Thymus (tissue), 11 donors: ENCODE measurements around the gene ENAH. TPM values are rescaled to one million over a fixed set of nuclear protein-coding genes. Genes with fewer than 3 reads are reported as not detected.

Experiments used
- DNase-seq, 9 donors: peaks; one replicate each; pipeline ENCODE4 v3.0.0-alpha.2; 2013; ENCODE audit warnings: low spot score in 9 of 9, low read depth in 6 of 9, missing footprints in 1 of 9
- H3K27ac ChIP-seq, 2 donors: one replicate each; pipeline ENCODE4 v1.5.1; 2013; ENCODE audit warnings: control low read depth in 1 of 2, low read depth in 1 of 2, low read length in 1 of 2, mild to moderate bottlenecking in 1 of 2, moderate library complexity in 1 of 2
- H3K27me3 ChIP-seq, 2 donors: one replicate each; pipeline ENCODE4 v1.5.1; 2013; ENCODE audit warnings: low read length in 1 of 2; ENCODE audit not compliant: control insufficient read depth in 2 of 2, insufficient read depth in 1 of 2
- H3K36me3 ChIP-seq, 2 donors: one replicate each; pipeline ENCODE4 v1.5.1; 2013; ENCODE audit warnings: low read length in 1 of 2, mild to moderate bottlenecking in 1 of 2, moderate library complexity in 1 of 2; ENCODE audit not compliant: control insufficient read depth in 2 of 2, insufficient read depth in 2 of 2
- H3K4me1 ChIP-seq, 2 donors: one replicate each; pipeline ENCODE4 v1.5.1; 2013; ENCODE audit warnings: low read length in 2 of 2; ENCODE audit not compliant: control insufficient read depth in 2 of 2, insufficient read depth in 2 of 2
- H3K4me3 ChIP-seq, 2 donors: one replicate each; pipeline ENCODE4 v1.5.1; 2013; ENCODE audit warnings: low read length in 2 of 2, control low read depth in 1 of 2, mild to moderate bottlenecking in 1 of 2
- H3K9me3 ChIP-seq, 2 donors: one replicate each; pipeline ENCODE4 v1.5.1; 2013; ENCODE audit warnings: low read length in 1 of 2, mild to moderate bottlenecking in 1 of 2; ENCODE audit not compliant: control insufficient read depth in 2 of 2, insufficient read depth in 1 of 2
- WGBS: extraction: QIAGEN DNeasy Blood & Tissue Kit; methylation state at CpG from one replicate; pipeline ENCODE4 v1.1.7; 2013; 5-methylcytosine and 5-hydroxymethylcytosine counted together
- polyA plus RNA-seq: library from polyadenylated mRNA; stranded (reverse); fragments of 200-250 nt; gene quantifications from one replicate; pipeline ENCODE4 v1.2.3, GENCODE V29; 2013
- total RNA-seq: library from RNA; stranded (reverse); fragments of 120-200 nt; gene quantifications from one replicate; pipeline ENCODE4 v1.2.4, GENCODE V29; 2013
- donor health status: healthy.

Gene ENAH
- total and polyA plus RNA-seq, 2 donors = 18.3 to 19.5 TPM

DNA sequence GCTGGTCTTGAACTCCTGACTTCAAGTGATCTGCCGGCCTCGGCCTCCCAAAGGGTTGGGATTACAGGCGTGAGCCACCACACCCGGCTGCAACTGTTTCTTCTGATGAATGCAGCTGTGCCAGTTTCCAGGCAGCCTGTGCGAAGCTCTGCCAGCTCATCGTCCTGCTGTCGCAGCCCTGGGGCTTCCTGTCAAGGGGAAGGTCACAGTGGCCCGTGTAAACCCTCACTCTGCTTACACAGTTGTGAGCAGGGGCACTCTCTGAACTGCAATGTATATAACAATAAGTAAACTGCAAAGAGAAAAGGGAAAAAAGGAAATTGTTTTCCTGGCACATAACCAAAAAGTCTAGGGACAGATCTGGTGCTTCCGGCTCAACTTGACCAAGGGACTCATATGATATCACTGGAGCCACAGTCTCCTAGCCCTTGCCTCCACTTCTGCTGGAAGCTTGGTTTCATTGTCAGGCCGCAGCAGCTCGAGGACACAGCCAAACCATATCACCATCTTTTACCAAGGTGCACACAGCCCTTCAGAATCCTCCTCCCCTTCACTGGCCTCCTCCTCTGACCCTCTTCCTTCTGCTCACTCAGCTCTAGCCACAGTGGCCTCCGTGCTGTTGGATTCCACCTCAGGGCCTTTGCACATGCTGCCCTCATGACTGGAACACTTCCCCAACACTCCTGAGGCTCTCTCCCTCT lies 202.3 kb downstream of the ENAH start:
- peak in 1 of 9 donors; percentile 44 for DNase-seq
- WGBS = 77% methylated on average over 12 of the region's 12 CpGs
- no peaks in the 10 kb centered on the region for H3K27me3 ChIP-seq
- H3K9me3 ChIP-seq = peaks cover 0 to 7% of the 10 kb centered on the region in 2 donors
- H3K4me1 ChIP-seq = peaks cover 25 to 43% of the 10 kb centered on the region in 2 donors
- no peak overlapping the region for H3K4me3 ChIP-seq
- H3K36me3 ChIP-seq = no peaks in the 10 kb centered on the region
- no peak overlapping the region for H3K27ac ChIP-seq

DNA sequence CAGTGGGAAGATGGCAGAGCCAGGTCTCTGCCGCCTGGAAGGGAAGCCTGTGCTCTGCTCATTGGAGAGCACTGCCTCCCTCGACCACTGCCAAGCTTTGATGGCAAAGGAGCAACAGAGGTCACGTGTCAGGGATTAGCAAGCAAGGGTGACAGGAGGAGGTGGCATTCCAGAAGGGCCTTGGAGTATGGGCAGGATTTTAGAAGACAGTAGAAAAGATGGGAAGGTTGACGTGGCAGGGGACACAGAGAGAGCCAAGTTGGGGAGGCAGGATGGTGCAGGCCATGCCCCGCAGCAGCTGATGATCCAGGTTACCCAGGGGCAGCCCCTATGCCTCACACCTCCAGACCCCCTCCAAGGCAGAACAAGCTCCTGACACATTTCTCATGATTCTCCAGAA lies 203.1 kb downstream of the ENAH start:
- no peak overlapping the region for H3K27ac ChIP-seq
- H3K36me3 ChIP-seq = no peaks in the 10 kb centered on the region
- H3K4me3 ChIP-seq = no peak overlapping the region
- peaks cover 0 to 15% of the 10 kb centered on the region in 2 donors for H3K9me3 ChIP-seq
- DNase-seq = no peak
- H3K4me1 ChIP-seq = peaks cover 29 to 51% of the 10 kb centered on the region in 2 donors
- H3K27me3 ChIP-seq = no peaks in the 10 kb centered on the region
- WGBS = 98% methylated on average over 5 of the region's 5 CpGs

DNA sequence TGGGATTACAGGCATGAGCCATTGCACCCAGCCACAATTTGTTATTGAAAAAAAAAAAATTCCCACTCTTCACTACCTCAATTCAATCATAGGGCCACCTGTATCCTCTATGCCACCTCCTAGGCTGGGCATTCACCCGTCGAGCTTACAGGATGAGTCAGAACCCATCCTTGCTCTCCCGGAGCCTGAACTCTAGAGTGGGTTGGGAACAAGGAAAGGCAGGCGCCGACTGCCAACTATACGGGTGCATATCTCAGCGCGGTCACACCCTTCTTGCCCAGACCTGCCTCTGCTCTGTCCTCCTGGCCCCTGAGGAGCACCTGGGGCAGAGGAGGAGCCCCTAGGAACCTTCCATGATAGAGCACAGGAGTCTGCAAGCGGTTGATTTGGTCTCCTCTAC lies 203.7 kb downstream of the ENAH start:
- Histone ChIP-seq H3K36me3 (no peaks in the 10 kb centered on the region), H3K4me1 (peaks cover 27 to 54% of the 10 kb centered on the region in 2 donors), H3K4me3 (no peak overlapping the region), H3K9me3 (peaks cover 0 to 15% of the 10 kb centered on the region in 2 donors), H3K27me3 (no peaks in the 10 kb centered on the region), H3K27ac (no peak overlapping the region)
- no peak for DNase-seq
- 94% methylated on average over 9 of the region's 9 CpGs for WGBS

DNA sequence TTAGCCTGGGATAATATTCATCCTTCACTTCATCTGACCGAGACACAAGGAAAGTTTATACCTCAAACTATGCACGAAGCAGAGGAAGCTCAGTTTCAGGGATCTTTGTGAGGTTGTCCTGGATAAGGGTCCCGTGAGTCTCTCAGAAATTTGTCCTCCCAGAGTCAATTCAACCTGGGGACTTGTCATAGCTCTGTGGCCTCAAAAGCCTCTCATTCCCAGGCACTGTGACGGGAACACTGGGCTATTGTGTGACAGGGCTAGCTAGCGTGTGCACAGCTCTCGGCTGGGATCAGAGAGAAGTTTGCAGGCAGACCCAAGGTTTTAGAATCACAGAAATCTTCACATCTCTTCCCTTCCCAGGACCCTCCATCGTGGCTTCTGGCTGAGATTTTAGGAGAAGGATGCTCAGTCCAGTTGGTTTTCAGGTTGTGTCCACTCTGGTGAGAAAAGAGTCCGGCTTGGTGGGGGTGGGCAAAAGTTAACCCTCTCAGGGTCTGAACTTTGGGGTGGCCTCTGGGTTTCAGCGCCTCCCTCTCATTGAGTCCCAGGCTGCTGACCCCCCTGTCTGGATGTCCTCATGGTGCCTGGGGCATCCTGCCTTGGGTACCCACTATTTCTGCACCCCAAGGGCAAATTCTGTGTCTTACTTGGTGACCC lies 204.6 kb downstream of the ENAH start:
- Histone ChIP-seq H3K9me3 (peaks cover 0 to 15% of the 10 kb centered on the region in 2 donors), H3K36me3 (no peaks in the 10 kb centered on the region), H3K4me1 (peaks cover 28 to 64% of the 10 kb centered on the region in 2 donors), H3K4me3 (no peak overlapping the region), H3K27ac (no peak overlapping the region), H3K27me3 (no peaks in the 10 kb centered on the region)
- 94% methylated on average over 9 of the region's 9 CpGs for WGBS
- no peak for DNase-seq

DNA sequence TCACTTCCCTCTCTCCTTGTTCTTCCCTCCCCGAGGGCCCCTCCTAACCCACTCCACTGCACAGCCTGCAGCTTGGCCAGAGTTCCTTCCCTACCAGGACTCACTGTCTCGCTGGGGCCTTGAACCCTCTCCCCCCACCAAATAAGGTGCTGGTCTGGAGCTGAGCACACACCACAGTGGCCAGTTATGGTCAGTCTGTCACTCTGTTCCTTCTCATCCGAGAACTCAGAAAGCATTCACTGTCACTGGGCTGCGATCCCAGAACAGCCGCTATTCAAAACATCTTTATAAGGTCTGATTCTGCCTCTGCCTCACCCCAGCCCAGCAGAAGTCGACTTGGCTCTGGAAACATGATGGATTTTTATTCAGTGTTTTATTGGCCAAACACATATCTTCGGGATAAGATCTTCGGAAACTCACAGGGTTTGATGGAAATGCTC lies 205.3 kb downstream of the ENAH start:
- Histone ChIP-seq H3K4me3 (no peak overlapping the region), H3K36me3 (no peaks in the 10 kb centered on the region), H3K4me1 (peaks cover 33 to 70% of the 10 kb centered on the region in 2 donors), H3K27ac (no peak overlapping the region), H3K9me3 (peaks cover 0 to 15% of the 10 kb centered on the region in 2 donors), H3K27me3 (no peaks in the 10 kb centered on the region)
- 88% methylated on average over 8 of the region's 8 CpGs for WGBS
- no peak for DNase-seq

DNA sequence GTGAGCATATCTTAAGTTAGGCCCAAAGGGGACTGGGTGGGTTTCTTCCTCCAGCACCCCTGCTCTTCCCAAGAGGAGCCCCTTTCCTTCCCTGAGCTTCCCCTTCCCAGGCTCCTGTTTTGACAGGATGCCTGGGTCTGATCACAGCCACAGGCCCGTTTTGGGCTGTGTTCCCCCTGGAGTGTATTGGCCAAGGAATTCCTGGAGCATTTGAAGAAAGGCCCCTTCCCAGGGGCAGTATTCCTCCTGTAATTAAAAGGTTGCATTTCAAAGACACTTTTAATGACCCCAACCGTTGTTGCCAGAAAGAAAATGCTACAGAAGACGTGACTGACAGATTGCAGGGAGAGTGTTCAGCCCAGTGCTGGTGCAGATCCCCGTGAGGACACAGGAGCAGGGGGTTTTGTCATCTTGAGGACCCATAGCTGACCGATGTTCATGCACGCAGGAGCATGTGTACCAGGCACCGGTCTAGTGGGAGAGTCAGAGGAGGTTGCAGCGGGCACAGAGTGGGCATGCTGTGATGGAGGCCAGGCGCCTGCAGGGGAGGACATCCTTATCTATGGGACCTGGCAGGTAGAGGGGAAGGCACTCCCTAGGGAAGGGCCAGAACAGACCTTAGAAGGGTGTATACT lies 205.8 kb downstream of the ENAH start:
- 84% methylated on average over 9 of the region's 9 CpGs for WGBS
- peaks cover 37 to 74% of the 10 kb centered on the region in 2 donors for H3K4me1 ChIP-seq

DNA sequence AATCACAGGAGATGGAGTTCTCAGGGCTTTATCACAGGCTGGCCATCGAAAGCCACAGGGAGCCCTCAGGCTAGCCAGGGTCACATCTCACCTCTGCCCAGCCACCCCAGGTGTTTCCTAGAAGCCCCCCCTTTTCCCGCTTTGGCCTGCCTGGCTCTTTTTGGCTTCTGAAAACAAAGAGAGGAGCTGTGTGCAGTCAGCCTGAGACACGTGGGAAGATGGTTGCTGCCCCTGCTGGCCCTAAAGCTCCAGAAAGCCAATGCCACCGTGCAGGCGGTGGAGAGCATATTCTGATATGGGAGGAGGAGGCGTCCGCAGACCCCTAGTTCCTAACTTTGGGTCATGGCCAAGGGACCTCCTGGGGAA lies 206.3 kb downstream of the ENAH start:
- no peak for DNase-seq
- H3K27me3 ChIP-seq = no peaks in the 10 kb centered on the region
- H3K4me3 ChIP-seq = no peak overlapping the region
- peak overlapping the region; percentile 25 to 98 for H3K27ac ChIP-seq
- 63% methylated on average over 7 of the region's 7 CpGs for whole genome bisulfite sequencing
- H3K36me3 ChIP-seq = no peaks in the 10 kb centered on the region
- H3K9me3 ChIP-seq = peaks cover 0 to 15% of the 10 kb centered on the region in 2 donors
- peaks cover 42 to 78% of the 10 kb centered on the region in 2 donors for H3K4me1 ChIP-seq

More for the DNA sequence above, 205.8 kb downstream of the ENAH start:
- Histone ChIP-seq H3K27ac (no peak overlapping the region), H3K9me3 (peaks cover 0 to 15% of the 10 kb centered on the region in 2 donors), H3K4me3 (no peak overlapping the region), H3K36me3 (no peaks in the 10 kb centered on the region), H3K27me3 (no peaks in the 10 kb centered on the region)
- no peak for DNase-seq

DNA sequence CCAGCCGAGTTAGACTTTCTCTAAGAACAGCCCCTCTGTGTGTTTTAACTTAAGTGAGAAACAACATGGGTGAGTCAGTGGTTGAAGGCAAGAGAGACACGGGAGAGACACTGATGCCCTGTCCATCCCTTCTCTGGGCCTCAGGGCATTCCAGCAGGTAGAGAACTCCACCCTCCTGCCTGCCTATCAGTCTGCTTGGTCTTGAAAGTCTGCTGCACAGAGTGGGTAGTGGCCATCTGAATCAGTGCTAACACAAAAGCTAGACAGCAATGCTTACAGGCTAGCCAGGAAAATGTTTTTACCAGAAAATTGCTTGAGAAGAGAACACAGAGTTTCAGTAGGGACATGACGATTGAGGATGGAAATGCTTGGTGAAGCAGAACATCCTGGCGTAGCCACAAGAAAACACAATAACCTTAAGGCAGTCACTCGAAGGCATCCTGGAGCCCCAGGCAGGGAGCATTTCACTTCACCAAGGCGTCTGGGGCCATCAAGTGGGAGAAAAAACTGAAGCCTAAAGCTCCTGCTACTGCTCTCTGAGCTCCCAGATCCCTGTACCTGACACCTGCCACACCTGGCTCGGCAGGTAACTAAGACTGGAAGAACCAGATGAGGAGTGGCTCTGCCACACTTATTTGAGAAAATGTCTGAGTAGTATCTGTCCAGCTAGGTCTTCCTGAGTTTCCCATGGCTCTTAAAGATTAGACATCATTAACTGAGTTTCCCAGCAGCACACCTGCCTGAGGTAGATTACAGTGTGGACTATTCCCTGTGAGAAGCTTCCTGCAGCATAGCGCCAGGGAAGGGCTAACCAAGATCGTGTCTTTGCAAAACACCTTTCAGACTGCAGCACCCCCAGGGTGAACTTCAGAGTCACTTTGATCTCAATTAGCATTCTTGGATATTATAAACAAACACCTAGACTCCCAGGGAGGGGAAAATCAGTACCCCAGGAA lies 207.0 kb downstream of the ENAH start:
- Histone ChIP-seq H3K9me3 (peaks cover 0 to 15% of the 10 kb centered on the region in 2 donors), H3K27ac (peak overlapping the region; percentile 97 to 98), H3K4me1 (peaks cover 49 to 83% of the 10 kb centered on the region in 2 donors), H3K27me3 (no peaks in the 10 kb centered on the region), H3K36me3 (no peaks in the 10 kb centered on the region), H3K4me3 (no peak overlapping the region)
- DNase-seq = peak in 1 of 9 donors; percentile 66
- 53% methylated on average over 9 of the region's 9 CpGs for WGBS
